WERI-Rb-1 (cell line): ENCODE measurements around the gene CHMP6.

Experiments
- DNase-seq: peaks from one replicate; pipeline ENCODE4 v3.0.0-alpha.2; 2020
- H3K27ac ChIP-seq: fragments of 250-450 bp; sonication (Bioruptor Pico); 2 replicates; pipeline ENCODE4 v1.5.1; 2020; ENCODE audit warnings: mild to moderate bottlenecking, moderate library complexity
- H3K27me3 ChIP-seq: fragments of 250-450 bp; sonication (Bioruptor Pico); 2 replicates; pipeline ENCODE4 v1.5.1; 2021; ENCODE audit warnings: mild to moderate bottlenecking, low read depth, moderate library complexity; ENCODE audit not compliant: insufficient read depth, severe bottlenecking
- H3K36me3 ChIP-seq: fragments of 250-450 bp; sonication (Bioruptor Pico); 2 replicates; pipeline ENCODE4 v1.5.1; 2020; ENCODE audit warnings: mild to moderate bottlenecking, moderate library complexity
- H3K4me3 ChIP-seq: 2 replicates; pipeline ENCODE4 v1.5.1; 2011; ENCODE audit warnings: low read depth, mild to moderate bottlenecking, control low read depth, low read length
- H3K9me3 ChIP-seq: fragments of 250-450 bp; sonication (Bioruptor Pico); 2 replicates; pipeline ENCODE4 v1.5.1; 2021; ENCODE audit warnings: mild to moderate bottlenecking, moderate library complexity; ENCODE audit not compliant: severe bottlenecking
- CTCF ChIP-seq: IDR thresholded peaks from 2 replicates; pipeline ENCODE4 v1.5.1; 2011; ENCODE audit warnings: low read depth, mild to moderate bottlenecking, control low read depth, inconsistent platforms, low read length

CHMP6 gene

GRCh38 chr17:81000334-81000630, 8.6 kb downstream of the CHMP6 start:
- Histone ChIP-seq H3K36me3 (peaks cover 50% of the 10 kb centered on the region), H3K27ac (no peak overlapping the region), H3K9me3 (peaks cover 3% of the 10 kb centered on the region), H3K27me3 (peaks cover 24% of the 10 kb centered on the region), H3K4me3 (no peak overlapping the region)
- DNase-seq: no peak
- TF ChIP-seq CTCF: no peak

GRCh38 chr17:81000631-81001357, 9.2 kb downstream of the CHMP6 start:
- Histone ChIP-seq H3K27me3 (peaks cover 24% of the 10 kb centered on the region), H3K4me3 (no peak overlapping the region), H3K27ac (no peak overlapping the region), H3K9me3 (peaks cover 3% of the 10 kb centered on the region), H3K36me3 (peaks cover 45% of the 10 kb centered on the region)
- DNase-seq: no peak
- TF ChIP-seq CTCF: no peak

- no peak overlapping the region for H3K27ac ChIP-seq
- TF ChIP-seq CTCF: no peak
- no peak for DNase-seq
- H3K9me3 ChIP-seq: peaks cover 3% of the 10 kb centered on the region
- H3K27me3 ChIP-seq: peaks cover 29% of the 10 kb centered on the region
- H3K36me3 ChIP-seq: peaks cover 33% of the 10 kb centered on the region
- H3K4me3 ChIP-seq: no peak overlapping the region
These were observed 10.4 kb downstream of the CHMP6 start for GRCh38 chr17:81002013-81002384.

- no peak for DNase-seq
- Histone ChIP-seq H3K9me3 (peaks cover 3% of the 10 kb centered on the region), H3K4me3 (no peak overlapping the region), H3K36me3 (peaks cover 26% of the 10 kb centered on the region), H3K27ac (no peak overlapping the region), H3K27me3 (peaks cover 29% of the 10 kb centered on the region)
- no peak for TF ChIP-seq CTCF
These were observed 11.0 kb downstream of the CHMP6 start for GRCh38 chr17:81002409-81003361.

GRCh38 chr17:81003711-81004475, 12.3 kb downstream of the CHMP6 start:
- no peak for TF ChIP-seq CTCF
- Histone ChIP-seq H3K27ac (no peak overlapping the region), H3K36me3 (peaks cover 14% of the 10 kb centered on the region), H3K9me3 (peaks cover 3% of the 10 kb centered on the region), H3K27me3 (peaks cover 29% of the 10 kb centered on the region), H3K4me3 (peak overlapping the region; percentile 54)
- DNase-seq: no peak
